ENCODE measurements around the gene CCT6B. TPM values are rescaled to one million over a fixed set of nuclear protein-coding genes. Genes with fewer than 3 reads are reported as not detected.
"Not testable (repeated sequence)": the region's sequence is repeated elsewhere in the genome, so short reads cannot be mapped to it uniquely, and the experiment has no call there.

The CCT6B gene
- total RNA-seq, 3 donors from 2014 or later: 1.0 to 2.7 (median 2.1) TPM

DNA sequence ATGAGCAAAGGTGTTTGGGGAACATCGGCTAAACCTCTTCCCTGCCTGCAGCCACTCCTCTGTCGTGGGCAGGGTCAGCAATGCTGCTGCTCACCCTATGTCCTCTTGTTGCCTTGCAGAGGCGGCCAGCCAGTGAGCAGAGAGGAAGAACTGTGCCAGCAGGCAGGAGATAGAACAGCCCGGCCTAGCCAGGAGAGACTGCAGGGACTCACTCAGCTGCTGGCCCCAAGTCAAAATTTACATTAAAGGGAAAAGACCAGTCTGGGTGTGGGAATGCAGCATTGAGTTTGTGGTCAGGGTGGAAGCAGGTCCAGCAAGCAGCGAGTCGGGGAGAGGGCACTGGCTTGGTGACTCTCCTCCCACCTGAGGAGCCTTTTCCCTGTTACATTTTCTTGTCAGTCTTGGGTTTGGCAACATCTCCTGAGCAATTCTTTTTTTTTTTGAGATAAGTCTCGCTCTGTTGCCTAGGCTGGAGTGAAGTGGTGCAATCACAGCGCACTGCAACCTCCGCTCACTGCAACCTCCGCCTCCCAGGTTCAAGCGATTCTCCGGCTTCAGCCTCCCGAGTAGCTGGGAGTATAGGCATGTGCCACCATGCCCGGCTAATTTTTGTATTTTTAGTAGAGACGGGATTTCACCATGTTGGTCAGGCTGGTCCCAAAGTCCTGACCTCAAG lies 41.8 kb upstream of the CCT6B start:
- no peak for DNase-seq
- TF ChIP-seq, protein P1, sequence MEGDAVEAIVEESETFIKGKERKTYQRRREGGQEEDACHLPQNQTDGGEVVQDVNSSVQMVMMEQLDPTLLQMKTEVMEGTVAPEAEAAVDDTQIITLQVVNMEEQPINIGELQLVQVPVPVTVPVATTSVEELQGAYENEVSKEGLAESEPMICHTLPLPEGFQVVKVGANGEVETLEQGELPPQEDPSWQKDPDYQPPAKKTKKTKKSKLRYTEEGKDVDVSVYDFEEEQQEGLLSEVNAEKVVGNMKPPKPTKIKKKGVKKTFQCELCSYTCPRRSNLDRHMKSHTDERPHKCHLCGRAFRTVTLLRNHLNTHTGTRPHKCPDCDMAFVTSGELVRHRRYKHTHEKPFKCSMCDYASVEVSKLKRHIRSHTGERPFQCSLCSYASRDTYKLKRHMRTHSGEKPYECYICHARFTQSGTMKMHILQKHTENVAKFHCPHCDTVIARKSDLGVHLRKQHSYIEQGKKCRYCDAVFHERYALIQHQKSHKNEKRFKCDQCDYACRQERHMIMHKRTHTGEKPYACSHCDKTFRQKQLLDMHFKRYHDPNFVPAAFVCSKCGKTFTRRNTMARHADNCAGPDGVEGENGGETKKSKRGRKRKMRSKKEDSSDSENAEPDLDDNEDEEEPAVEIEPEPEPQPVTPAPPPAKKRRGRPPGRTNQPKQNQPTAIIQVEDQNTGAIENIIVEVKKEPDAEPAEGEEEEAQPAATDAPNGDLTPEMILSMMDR (IDR thresholded peaks at IDR 0.05): no peak

DNA sequence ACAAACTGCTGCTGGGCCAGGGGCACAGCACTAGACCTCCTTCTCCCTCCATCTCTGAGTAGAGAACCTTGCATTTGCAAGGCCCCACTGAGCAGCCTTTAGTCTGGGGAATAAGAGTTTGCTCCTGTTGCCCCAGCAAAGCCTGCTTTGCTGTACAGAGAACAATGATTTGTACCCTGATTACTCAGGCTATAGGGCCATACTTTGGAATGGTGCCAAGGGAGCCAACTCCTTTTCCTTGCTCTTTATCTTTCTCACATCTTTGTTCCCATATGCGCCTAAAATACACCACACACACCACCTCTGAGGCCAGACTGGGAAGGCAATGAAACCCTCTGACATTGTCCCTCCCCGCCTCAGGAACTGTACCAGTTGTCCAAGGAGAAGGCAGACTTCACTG lies 40.3 kb upstream of the CCT6B start:
- no peaks in the 10 kb centered on the region for H3K4me1 ChIP-seq (ENCODE audit: low read depth)
- DNase-seq: no peak
- no peak for ATAC-seq
- H3K36me3 ChIP-seq (ENCODE audit: low read depth): no peaks in the 10 kb centered on the region
- H3K9me3 ChIP-seq: no peaks in the 10 kb centered on the region
- intact Hi-C loops (cut with DNase I, micrococcal nuclease): no loop called here
- H3K4me3 ChIP-seq: no peak overlapping the region
- TF ChIP-seq, protein P1 (IDR thresholded peaks at IDR 0.05): no peak

More for the DNA sequence above, 41.8 kb upstream of the CCT6B start:
- Histone ChIP-seq H3K36me3 (ENCODE audit: low read depth) (no peaks in the 10 kb centered on the region), H3K4me3 (no peak overlapping the region), H3K9me3 (no peaks in the 10 kb centered on the region), H3K4me1 (ENCODE audit: low read depth) (no peaks in the 10 kb centered on the region)
- no peak for ATAC-seq
- intact Hi-C loops (cut with DNase I, micrococcal nuclease): no loop called here

DNA sequence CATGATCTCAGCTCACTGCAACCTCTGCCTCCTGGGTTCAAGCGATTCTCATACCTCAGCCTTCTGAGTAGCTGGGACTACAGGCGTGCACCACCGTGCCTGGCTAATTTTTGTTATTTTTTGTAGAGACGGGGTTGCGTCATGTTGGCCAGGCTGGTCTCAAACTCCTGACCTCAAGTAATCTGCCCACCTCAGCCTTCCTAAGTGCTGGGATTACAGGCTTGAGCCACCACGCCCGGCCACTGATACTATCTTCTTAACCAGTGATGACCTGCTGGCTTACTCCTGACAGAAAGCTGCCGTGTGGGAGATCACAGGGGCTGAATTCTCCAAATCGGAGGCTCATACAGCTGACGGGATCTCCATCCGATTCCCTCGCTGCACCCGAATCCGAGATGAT lies 39.7 kb upstream of the CCT6B start:
- H3K36me3 ChIP-seq (ENCODE audit: low read depth); intact Hi-C loops (cut with DNase I, micrococcal nuclease); ATAC-seq; H3K4me3 ChIP-seq; H3K9me3 ChIP-seq; H3K4me1 ChIP-seq (ENCODE audit: low read depth); DNase-seq: not testable (repeated sequence)

DNA sequence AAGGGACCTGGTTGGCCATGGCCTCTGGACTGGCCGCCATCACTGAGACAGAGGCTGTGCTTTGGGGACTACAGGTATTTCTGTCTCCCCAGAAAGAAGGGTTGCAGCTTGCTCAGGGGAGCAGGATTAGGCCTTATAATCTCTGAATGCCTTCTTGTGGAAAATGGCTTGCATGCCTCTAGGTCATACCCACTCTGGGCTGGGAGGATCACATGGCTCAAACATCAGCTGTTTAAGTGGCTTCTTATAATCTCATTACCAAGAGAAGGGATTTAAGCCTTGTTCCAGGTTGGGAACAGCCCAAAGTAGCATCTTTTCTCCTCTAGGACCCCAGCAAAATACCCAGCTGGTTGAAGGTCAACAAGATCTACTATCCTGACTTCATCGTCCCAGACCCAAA lies 38.2 kb upstream of the CCT6B start:
- ATAC-seq (no peak), DNase-seq (no peak)
- Histone ChIP-seq H3K9me3 (no peaks in the 10 kb centered on the region), H3K4me3 (no peak overlapping the region), H3K36me3 (ENCODE audit: low read depth) (peaks cover 2% of the 10 kb centered on the region), H3K4me1 (ENCODE audit: low read depth) (no peaks in the 10 kb centered on the region)
- TF ChIP-seq, protein P1 (IDR thresholded peaks at IDR 0.05): no peak
- intact Hi-C loops (cut with DNase I, micrococcal nuclease): loop anchor here (5.0 to 10.0 kb wide), 2 partner anchors 95 to 118 kb away; partner anchors contain the start of gene RAD51D (in 1 of the 2)

DNA sequence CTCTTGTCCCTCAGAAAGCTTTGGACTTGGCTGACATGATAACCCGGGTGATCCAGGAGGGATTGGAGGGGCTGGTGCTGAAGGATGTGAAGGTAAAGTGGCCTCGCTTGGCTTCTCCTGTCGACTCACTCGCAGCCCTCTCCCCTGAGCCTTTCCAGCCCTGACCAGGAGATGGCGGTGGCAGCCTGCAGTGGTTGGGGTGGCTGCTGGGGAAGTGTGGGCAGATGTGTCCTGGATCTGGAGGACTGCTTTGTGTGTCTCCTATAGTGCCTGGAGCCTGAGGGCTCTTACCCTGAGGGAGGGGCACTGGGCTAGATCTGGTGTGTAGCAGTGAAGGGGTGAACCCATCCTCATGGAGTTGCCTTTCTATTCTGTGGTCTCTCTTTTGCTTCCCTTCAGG lies 36.9 kb upstream of the CCT6B start:
- ATAC-seq (peak; percentile 93), DNase-seq (peak; percentile 78 to 87 (median 80))
- TF ChIP-seq, protein P1 (IDR thresholded peaks at IDR 0.05): peak; percentile 74
- intact Hi-C loops (cut with DNase I, micrococcal nuclease): loop anchor here (5.0 to 10.0 kb wide), 2 partner anchors 97 to 119 kb away; partner anchors contain the start of gene RAD51D (in 1 of the 2)
- H3K4me3 ChIP-seq: no peak overlapping the region
- peaks cover 3% of the 10 kb centered on the region for H3K36me3 ChIP-seq (ENCODE audit: low read depth)
- H3K4me1 ChIP-seq (ENCODE audit: low read depth): no peaks in the 10 kb centered on the region
- H3K9me3 ChIP-seq: no peaks in the 10 kb centered on the region

DNA sequence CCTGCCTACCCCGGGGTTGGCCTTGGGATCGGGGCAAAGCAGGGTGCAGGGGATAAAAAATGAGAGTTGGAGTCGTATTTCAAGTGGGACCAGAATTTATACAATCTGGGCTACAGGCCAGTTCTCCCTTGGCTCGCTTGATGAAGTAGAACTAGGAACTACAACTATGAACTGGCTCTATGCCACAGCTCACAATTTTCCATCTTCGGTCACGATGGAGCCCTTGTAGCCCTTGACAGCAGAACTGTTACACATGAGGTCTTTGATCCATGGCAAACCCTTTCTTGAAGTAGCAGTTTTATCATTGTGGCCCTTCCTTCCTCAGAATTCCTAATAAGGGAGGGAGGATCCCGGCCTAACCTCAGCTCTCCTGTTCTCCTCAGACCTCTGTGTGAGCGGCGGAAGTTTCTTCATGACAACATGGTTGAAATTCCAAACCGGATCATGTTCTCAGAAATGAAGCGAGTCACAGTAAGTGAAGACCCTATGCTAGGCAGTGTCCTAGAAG lies 36.1 kb upstream of the CCT6B start:
- DNase-seq: peak in 1 of 3 donors; percentile 46
- H3K4me1 ChIP-seq (ENCODE audit: low read depth): no peaks in the 10 kb centered on the region
- intact Hi-C loops (cut with DNase I, micrococcal nuclease): loop anchor here (5.0 to 10.0 kb wide), 2 partner anchors 97 to 120 kb away; partner anchors contain the start of gene RAD51D (in 1 of the 2)
- TF ChIP-seq, protein P1 (IDR thresholded peaks at IDR 0.05): no peak
- peaks cover 3% of the 10 kb centered on the region for H3K36me3 ChIP-seq (ENCODE audit: low read depth)
- no peaks in the 10 kb centered on the region for H3K9me3 ChIP-seq
- H3K4me3 ChIP-seq: no peak overlapping the region
- peak; percentile 8 for ATAC-seq
